ENCODE data around the gene PDGFRB.

PDGFRB gene

GRCh38 chr5:150148117-150148927 lies 7.3 kb downstream of the PDGFRB start:
- no peak for DNase-seq (ENCODE audit: low read depth)
- no peak for TF ChIP-seq CTCF (IDR thresholded peaks at IDR 0.05; ENCODE audit: insufficient read depth, low read depth, low read length, missing control alignments)
- no peak overlapping the region for H3K4me3 ChIP-seq (ENCODE audit: low read depth, low read length)

DNA sequence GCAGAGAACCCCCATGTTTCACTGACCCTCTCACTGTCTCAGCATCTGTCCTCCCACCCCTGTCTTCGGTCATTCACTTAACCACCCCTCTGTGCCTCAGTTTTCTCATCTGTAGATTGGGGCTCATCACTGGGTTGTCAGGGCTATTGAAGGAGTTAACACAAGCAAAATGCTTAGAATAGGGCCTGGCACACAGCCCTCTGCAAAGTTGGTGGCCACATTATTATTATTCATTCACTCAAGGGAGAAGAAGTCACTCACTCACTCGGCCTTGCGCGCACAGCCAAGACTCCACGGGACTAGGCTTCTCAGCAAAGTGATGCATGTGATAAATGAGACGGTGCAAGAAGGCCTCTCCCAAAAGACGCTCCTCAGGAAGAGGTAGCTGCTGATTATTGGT lies 8.0 kb downstream of the PDGFRB start:
- no peak overlapping the region for H3K4me3 ChIP-seq (ENCODE audit: low read depth, low read length)
- no peak for TF ChIP-seq CTCF (IDR thresholded peaks at IDR 0.05; ENCODE audit: insufficient read depth, low read depth, low read length, missing control alignments)
- DNase-seq (ENCODE audit: low read depth) = no peak

GRCh38 chr5:150146862-150147601 lies 8.6 kb downstream of the PDGFRB start:
- no peak overlapping the region for H3K4me3 ChIP-seq (ENCODE audit: low read depth, low read length)
- TF ChIP-seq CTCF (IDR thresholded peaks at IDR 0.05; ENCODE audit: insufficient read depth, low read depth, low read length, missing control alignments) = no peak
- no peak for DNase-seq (ENCODE audit: low read depth)

DNA sequence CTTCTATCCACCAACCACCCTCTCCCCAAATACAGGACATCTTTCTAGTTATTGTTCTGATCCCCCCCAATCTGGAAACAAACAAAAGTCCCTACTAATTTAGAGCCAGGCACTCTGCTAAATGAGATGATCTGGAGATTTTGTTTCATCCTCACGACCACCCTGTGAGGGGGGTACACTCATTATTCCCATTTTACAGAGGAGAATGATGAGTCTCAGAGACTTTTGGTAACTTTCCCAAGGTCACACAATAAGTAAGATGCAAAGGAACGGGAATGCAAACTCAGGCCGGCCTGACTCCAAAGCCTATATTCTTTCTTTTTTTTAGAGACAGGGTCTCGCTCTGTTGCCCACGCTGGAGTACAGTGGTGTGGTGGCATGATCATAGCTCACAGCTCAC lies 9.4 kb downstream of the PDGFRB start:
- no peak for TF ChIP-seq CTCF (IDR thresholded peaks at IDR 0.05; ENCODE audit: insufficient read depth, low read depth, low read length, missing control alignments)
- no peak for DNase-seq (ENCODE audit: low read depth)
- H3K4me3 ChIP-seq (ENCODE audit: low read depth, low read length) = no peak overlapping the region

- TF ChIP-seq CTCF (IDR thresholded peaks at IDR 0.05; ENCODE audit: insufficient read depth, low read depth, low read length, missing control alignments) = no peak
- H3K4me3 ChIP-seq (ENCODE audit: low read depth, low read length) = no peak overlapping the region
- no peak for DNase-seq (ENCODE audit: low read depth)
Observed at GRCh38 chr5:150144879-150145278, 10.8 kb downstream of the PDGFRB start.

- H3K4me3 ChIP-seq (ENCODE audit: low read depth, low read length) = no peak overlapping the region
- DNase-seq (ENCODE audit: low read depth) = no peak
- TF ChIP-seq CTCF (IDR thresholded peaks at IDR 0.05; ENCODE audit: insufficient read depth, low read depth, low read length, missing control alignments) = no peak
Observed at GRCh38 chr5:150144246-150144801, 11.3 kb downstream of the PDGFRB start.
